Gastroesophageal sphincter (tissue), 3 donors: ENCODE data around the gene ZKSCAN3.

Experiments
- CTCF ChIP-seq, 4 experiments: fragments of 200-600 bp in 2 of 4; fragments of 450-650 bp in 2 of 4; sonication (generic) in 1 of 4; IDR thresholded peaks; one replicate each; pipeline ENCODE4 v1.5.1; 2017 to 2019; ENCODE audit warnings: antibody characterized with exemption in 4 of 4, mild to moderate bottlenecking in 2 of 4, moderate library complexity in 2 of 4
- POLR2AphosphoS5 ChIP-seq: sonication (generic); formaldehyde crosslinking; IDR thresholded peaks from one replicate; pipeline ENCODE4 v1.6.1; 2017; ENCODE audit warnings: antibody characterized with exemption

DNA sequence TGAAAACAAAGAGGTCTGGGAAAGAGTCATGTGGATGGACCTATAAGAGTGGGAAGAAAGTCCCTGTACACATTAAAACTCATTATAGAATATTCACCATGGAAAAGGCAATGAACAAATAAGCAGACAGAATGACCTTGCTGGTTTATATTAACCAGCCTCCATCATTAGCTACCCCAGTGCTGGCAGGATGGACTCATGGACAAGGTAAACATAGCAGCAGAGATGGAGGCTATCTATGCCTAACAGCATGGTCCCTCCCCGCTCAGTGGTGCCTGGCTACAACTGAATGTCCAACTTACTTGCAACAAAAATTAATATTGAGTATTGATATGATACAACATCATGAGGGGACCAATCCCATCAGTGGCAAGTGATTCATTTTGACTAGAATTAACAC lies 4.5 kb upstream of the ZKSCAN3 start:
- no peak for TF ChIP-seq CTCF (IDR thresholded peaks at IDR 0.05)
- no peak for TF ChIP-seq POLR2AphosphoS5
